IPS-20b (cell line): Measurements from ENCODE around the gene LENG9.
"Not testable (repeated sequence)": the region's sequence is repeated elsewhere in the genome, so short reads cannot be mapped to it uniquely, and the experiment has no call there.

Experiments
- H3K27ac ChIP-seq: one replicate; pipeline ENCODE4 v1.5.1; 2013; ENCODE audit warnings: low read length
- H3K27me3 ChIP-seq: 2 replicates; pipeline ENCODE4 v1.6.1; 2013; ENCODE audit warnings: mild to moderate bottlenecking, low read length, inconsistent platforms; ENCODE audit not compliant: insufficient read depth
- H3K36me3 ChIP-seq: 2 replicates; pipeline ENCODE4 v1.6.1; 2013; ENCODE audit warnings: low read depth, mild to moderate bottlenecking, inconsistent platforms, low read length, moderate library complexity; ENCODE audit not compliant: insufficient read depth
- H3K4me1 ChIP-seq: 2 replicates; pipeline ENCODE4 v1.6.1; 2013; ENCODE audit warnings: mild to moderate bottlenecking, control low read depth, inconsistent platforms, low read length, moderate library complexity; ENCODE audit not compliant: insufficient read depth
- H3K4me3 ChIP-seq: 2 replicates; pipeline ENCODE4 v1.5.1; 2013; ENCODE audit warnings: mild to moderate bottlenecking, low read length, inconsistent platforms
- H3K9ac ChIP-seq: 2 replicates; pipeline ENCODE4 v1.6.1; 2013; ENCODE audit warnings: low read depth, mild to moderate bottlenecking, inconsistent platforms, low read length, moderate library complexity
- H3K9me3 ChIP-seq: 2 replicates; pipeline ENCODE4 v1.6.1; 2013; ENCODE audit warnings: mild to moderate bottlenecking, low read depth, low read length, inconsistent platforms; ENCODE audit not compliant: insufficient read depth

Gene LENG9

GRCh38 chr19:54493967-54494585, 30.5 kb upstream of the LENG9 start:
- H3K4me1 ChIP-seq, result no peaks in the 10 kb centered on the region
- H3K4me3 ChIP-seq, result no peak overlapping the region
- H3K27me3 ChIP-seq, result no peaks in the 10 kb centered on the region
- no peak overlapping the region for H3K9ac ChIP-seq
- peaks cover 43% of the 10 kb centered on the region for H3K9me3 ChIP-seq
- no peak overlapping the region for H3K27ac ChIP-seq
- no peaks in the 10 kb centered on the region for H3K36me3 ChIP-seq

GRCh38 chr19:54493056-54493455, 29.5 kb upstream of the LENG9 start:
- H3K27ac ChIP-seq, H3K9ac ChIP-seq, H3K36me3 ChIP-seq, H3K4me1 ChIP-seq, H3K4me3 ChIP-seq, H3K27me3 ChIP-seq: not testable (repeated sequence)
- H3K9me3 ChIP-seq, result peaks cover 45% of the 10 kb centered on the region

- Histone ChIP-seq H3K36me3 (no peaks in the 10 kb centered on the region), H3K27ac (no peak overlapping the region), H3K4me3 (no peak overlapping the region), H3K9ac (no peak overlapping the region), H3K27me3 (no peaks in the 10 kb centered on the region), H3K4me1 (no peaks in the 10 kb centered on the region), H3K9me3 (peaks cover 45% of the 10 kb centered on the region)
These were observed 29.0 kb upstream of the LENG9 start for GRCh38 chr19:54492568-54492967.

- Histone ChIP-seq H3K36me3 (no peaks in the 10 kb centered on the region), H3K9me3 (peaks cover 30% of the 10 kb centered on the region), H3K27ac (no peak overlapping the region), H3K4me3 (no peak overlapping the region), H3K27me3 (no peaks in the 10 kb centered on the region), H3K9ac (no peak overlapping the region), H3K4me1 (no peaks in the 10 kb centered on the region)
These were observed 26.2 kb upstream of the LENG9 start for GRCh38 chr19:54489766-54490165.

- Histone ChIP-seq H3K9me3 (peaks cover 30% of the 10 kb centered on the region), H3K36me3 (no peaks in the 10 kb centered on the region), H3K4me3 (no peak overlapping the region), H3K27me3 (no peaks in the 10 kb centered on the region), H3K27ac (no peak overlapping the region), H3K9ac (no peak overlapping the region), H3K4me1 (no peaks in the 10 kb centered on the region)
These were observed 25.8 kb upstream of the LENG9 start for GRCh38 chr19:54489341-54489740.

- Histone ChIP-seq H3K27ac (no peak overlapping the region), H3K9ac (no peak overlapping the region), H3K9me3 (peaks cover 16% of the 10 kb centered on the region), H3K27me3 (no peaks in the 10 kb centered on the region), H3K4me3 (no peak overlapping the region), H3K36me3 (no peaks in the 10 kb centered on the region), H3K4me1 (no peaks in the 10 kb centered on the region)
These were observed 22.3 kb upstream of the LENG9 start for GRCh38 chr19:54485851-54486250.

- Histone ChIP-seq H3K27me3 (no peaks in the 10 kb centered on the region), H3K4me1 (no peaks in the 10 kb centered on the region), H3K9me3 (peaks cover 7% of the 10 kb centered on the region; the same call in 1 of the 2 replicates), H3K9ac (no peak overlapping the region), H3K27ac (no peak overlapping the region), H3K4me3 (no peak overlapping the region), H3K36me3 (no peaks in the 10 kb centered on the region)
These were observed 20.9 kb upstream of the LENG9 start for GRCh38 chr19:54484451-54484850.

GRCh38 chr19:54482889-54483288, 19.3 kb upstream of the LENG9 start:
- no peak overlapping the region for H3K27ac ChIP-seq
- H3K4me1 ChIP-seq, result no peaks in the 10 kb centered on the region
- no peaks in the 10 kb centered on the region for H3K27me3 ChIP-seq
- H3K9me3 ChIP-seq, result no peaks in the 10 kb centered on the region
- H3K4me3 ChIP-seq, result no peak overlapping the region
- no peak overlapping the region for H3K9ac ChIP-seq
- H3K36me3 ChIP-seq, result no peaks in the 10 kb centered on the region

GRCh38 chr19:54481326-54481930, 17.9 kb upstream of the LENG9 start:
- H3K9ac ChIP-seq, result no peak overlapping the region
- H3K4me3 ChIP-seq, result no peak overlapping the region
- no peaks in the 10 kb centered on the region for H3K36me3 ChIP-seq
- no peaks in the 10 kb centered on the region for H3K4me1 ChIP-seq
- H3K27ac ChIP-seq, result no peak overlapping the region
- H3K27me3 ChIP-seq, result no peaks in the 10 kb centered on the region
- H3K9me3 ChIP-seq, result no peaks in the 10 kb centered on the region

- Histone ChIP-seq H3K4me3 (no peak overlapping the region), H3K36me3 (no peaks in the 10 kb centered on the region), H3K9ac (no peak overlapping the region), H3K27ac (no peak overlapping the region), H3K4me1 (no peaks in the 10 kb centered on the region), H3K27me3 (no peaks in the 10 kb centered on the region), H3K9me3 (no peaks in the 10 kb centered on the region)
These were observed 16.5 kb upstream of the LENG9 start for GRCh38 chr19:54480051-54480450.

GRCh38 chr19:54478677-54479266, 15.2 kb upstream of the LENG9 start:
- Histone ChIP-seq H3K4me1 (no peaks in the 10 kb centered on the region), H3K9me3 (no peaks in the 10 kb centered on the region), H3K4me3 (no peak overlapping the region), H3K9ac (no peak overlapping the region), H3K27ac (no peak overlapping the region), H3K36me3 (no peaks in the 10 kb centered on the region), H3K27me3 (peaks cover 3% of the 10 kb centered on the region; the same call in 1 of the 2 replicates)

GRCh38 chr19:54477650-54478049, 14.1 kb upstream of the LENG9 start:
- no peaks in the 10 kb centered on the region for H3K36me3 ChIP-seq
- H3K4me1 ChIP-seq, result peaks cover 4% of the 10 kb centered on the region; the same call in 1 of the 2 replicates
- H3K9ac ChIP-seq, result no peak overlapping the region
- H3K27ac ChIP-seq, result no peak overlapping the region
- peaks cover 12% of the 10 kb centered on the region for H3K27me3 ChIP-seq
- H3K4me3 ChIP-seq, result no peak overlapping the region
- no peaks in the 10 kb centered on the region for H3K9me3 ChIP-seq
